Dermis blood vessel endothelial cell (primary cell): ENCODE measurements around the gene TMC1. TPM values are rescaled to one million over a fixed set of nuclear protein-coding genes. Genes with fewer than 3 reads are reported as not detected.

ENCODE experiments used
- DNase-seq: peaks from one replicate; pipeline ENCODE4 v3.0.0; 2010
- total RNA-seq: library from RNA; depleted of rRNA; stranded (reverse); fragments of >200 nt; gene quantifications from 2 replicates; pipeline ENCODE4 v1.2.3, GENCODE V29; 2014

Gene TMC1
- total RNA-seq, 1 donor from 2014 or later = 3.4 TPM

DNA sequence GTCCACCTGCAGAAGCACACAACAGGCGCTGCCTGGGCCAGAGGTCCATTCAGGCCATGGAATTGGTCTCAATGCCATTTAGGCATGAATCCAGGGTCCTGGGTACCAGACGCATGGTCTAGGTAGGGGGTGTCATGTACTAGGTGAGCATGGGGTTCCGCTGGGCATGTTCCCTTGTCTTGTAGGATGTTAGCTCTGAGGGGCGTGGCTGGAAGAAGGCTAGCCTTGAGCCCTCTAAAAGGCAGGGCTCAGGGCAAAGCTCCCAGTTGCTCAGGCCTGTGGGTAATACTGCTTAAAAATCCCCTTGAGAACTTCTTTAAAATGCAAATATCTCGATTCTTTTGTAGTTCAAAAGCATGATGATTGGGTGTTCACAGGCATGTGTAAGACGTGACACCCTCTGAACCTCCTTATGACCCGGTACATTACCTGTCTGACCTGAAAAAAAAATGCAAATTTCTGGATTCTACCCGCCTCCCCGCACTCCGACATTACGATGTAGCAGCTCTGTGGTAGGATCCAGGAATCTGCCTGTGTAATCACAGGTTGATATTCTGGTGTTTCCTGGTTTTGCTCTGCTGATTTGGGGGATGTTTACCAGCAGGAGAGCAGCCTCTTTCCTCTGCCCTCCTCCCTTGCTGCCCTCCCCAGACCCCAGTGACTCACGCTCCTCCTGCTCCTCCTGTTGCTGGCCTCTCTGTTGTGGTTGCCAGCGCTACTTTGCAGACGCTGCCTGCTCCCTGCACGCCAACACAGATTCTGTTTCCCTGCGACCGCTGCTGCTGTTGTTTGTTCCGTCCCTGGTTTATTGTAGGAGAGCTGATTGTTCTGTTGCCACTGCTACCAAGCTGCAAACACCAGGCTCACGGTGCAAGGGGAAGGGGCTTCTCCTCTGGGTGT lies 5.7 kb downstream of the TMC1 start:
- peak; percentile 98 for DNase-seq

DNA sequence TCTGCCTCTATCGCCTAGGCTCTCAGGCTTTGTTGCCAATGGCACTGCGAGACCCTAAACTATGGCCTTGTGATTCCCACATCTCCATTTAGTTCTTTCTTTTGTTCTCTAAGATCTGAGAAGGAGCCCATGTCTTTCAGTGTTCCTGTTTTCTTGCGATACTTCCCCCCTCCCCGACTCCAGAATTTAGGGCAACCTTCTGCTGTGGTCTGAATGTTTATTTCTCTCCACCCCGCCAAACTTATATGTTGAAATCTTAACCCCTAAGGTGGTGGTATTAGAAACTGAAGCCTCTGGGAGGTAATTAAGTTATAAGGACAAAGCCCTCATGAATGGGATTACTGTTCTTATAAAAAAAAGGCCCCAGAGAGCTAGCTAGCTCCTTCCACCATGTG lies 6.4 kb downstream of the TMC1 start:
- DNase-seq = no peak

DNA sequence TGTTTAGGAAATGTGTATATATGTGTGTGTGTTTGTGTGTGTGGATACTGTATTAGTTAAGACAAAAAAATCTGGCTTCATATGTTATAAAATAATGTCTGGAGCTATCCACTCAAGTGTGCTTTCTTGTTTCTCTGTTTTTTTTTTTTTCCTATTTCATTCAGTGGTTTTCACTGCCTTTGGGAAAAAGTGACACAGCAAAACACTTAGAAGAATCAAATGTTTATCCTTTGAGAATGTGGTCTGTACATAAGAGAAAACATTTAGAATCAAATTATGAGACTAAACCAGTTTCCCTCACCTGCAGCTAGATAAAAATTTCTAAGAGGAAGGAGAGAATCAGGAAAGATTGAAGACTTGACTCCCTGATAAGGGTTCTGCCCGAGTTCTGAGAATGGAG lies 8.1 kb downstream of the TMC1 start:
- DNase-seq = no peak

DNA sequence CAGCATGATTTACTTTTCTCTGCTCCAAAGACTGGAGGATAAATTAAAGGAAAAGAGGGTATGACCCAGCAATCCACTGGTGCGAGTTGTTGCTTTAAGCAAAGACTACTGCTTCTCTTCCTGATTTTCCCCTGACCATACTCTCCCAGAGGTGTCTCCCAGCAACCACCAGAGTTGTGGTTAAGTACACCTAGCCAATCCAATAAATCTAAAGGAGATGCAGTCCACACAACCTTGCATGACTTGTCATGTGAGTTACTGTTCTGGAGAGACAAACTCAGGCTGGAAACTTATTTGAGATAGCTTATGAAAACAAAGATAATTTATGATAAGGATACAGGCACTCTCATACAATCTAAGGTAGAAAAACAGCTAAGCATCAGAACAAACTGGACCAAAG lies 11.9 kb downstream of the TMC1 start:
- no peak for DNase-seq

DNA sequence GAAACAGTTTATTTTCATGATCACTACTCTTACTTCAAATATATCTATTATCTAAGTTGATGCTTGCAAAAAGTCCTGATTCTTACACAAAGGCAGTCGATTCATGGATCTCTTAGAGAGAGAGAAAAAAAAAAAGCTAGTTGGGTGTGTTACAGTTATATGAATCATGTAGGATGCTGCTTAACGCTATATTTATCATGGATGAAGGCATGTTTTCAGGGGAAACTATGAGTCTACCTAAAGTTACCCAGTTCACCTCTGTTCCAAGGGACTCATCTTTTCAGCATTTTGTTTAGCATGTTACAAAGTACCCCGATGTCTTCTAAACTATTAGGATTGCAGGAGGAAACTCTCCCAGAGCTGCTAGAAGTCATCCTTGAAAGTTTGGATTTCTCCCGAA lies 13.5 kb downstream of the TMC1 start:
- DNase-seq = no peak

DNA sequence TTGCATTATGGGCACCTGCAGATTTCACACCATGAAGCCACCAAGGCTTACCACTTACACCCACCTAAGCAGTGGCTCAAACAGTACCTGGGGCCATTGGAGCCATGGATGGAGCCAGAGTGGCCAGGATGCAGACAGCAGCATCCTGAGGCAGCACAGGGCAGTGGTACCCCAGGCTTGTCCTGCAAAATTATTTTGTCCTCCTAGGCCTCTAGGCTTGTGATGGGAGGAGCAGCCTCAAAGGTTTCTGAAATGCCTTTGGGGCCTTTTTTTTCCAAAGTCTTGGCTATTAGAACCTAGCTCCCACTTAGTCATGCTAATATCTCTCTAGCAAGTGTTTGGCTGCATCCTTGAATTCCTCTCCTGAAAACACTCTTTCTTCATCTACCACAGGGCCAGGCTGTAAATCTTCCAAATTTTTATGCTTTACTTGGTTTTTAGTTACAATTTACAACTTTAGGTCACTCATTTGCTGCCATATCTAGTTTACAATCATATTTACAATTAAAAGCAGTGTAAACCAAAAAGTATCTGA lies 15.7 kb downstream of the TMC1 start:
- DNase-seq = no peak

DNA sequence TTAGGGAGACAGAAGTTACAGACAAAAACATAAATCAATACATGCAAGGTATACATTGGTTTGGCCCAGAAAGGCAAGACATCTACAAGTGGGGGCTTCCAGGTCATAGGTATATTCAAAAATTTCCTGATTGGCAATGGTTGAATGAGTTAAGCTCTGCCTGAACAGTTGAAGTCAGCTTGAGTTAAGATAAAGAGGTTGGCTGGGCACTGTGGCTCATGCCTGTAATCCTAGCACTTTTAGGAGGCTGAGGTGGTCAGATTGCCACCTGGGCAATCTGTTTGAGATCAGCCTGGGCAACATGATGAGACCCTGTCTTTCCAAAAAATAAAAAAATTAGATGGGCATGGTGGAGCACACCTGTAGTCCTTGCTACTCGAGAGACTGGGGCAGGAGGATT lies 16.3 kb downstream of the TMC1 start:
- no peak for DNase-seq

DNA sequence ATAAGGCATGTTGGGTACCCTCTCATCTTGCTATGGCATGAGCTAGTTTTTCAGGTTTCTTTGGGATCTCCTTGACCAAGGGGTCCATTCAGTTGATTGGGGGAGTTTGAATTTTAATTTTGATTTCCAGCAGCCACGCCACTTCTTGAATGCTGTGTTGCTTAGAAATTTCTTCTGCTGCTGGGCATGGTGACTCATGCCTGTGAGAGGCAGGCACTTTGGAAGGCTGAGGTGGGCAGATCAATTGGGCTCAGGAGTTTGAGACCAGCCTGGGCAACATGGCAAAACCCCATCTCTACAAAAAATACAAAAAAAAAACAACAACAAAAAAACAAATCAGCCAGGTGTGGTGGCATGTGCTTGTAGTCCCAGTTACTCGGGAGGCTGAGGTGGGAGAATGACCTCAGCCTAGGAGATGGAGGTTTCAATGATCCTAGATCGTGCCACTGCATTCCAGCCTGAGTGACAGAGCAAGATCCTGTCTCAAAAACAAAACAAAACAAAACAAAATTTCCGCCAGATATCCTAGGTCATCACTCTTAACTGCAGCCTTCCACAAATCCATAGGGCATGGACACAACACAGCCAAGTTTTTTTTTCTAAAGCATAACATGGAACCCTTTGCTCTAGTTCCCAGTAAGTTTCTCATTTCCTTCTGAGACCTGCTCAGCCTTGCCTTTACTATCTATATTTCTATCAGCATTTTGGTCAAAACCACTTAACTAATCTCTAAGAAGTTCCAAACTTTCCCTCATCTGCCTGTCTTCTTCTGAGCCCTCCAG lies 17.7 kb downstream of the TMC1 start:
- no peak for DNase-seq

DNA sequence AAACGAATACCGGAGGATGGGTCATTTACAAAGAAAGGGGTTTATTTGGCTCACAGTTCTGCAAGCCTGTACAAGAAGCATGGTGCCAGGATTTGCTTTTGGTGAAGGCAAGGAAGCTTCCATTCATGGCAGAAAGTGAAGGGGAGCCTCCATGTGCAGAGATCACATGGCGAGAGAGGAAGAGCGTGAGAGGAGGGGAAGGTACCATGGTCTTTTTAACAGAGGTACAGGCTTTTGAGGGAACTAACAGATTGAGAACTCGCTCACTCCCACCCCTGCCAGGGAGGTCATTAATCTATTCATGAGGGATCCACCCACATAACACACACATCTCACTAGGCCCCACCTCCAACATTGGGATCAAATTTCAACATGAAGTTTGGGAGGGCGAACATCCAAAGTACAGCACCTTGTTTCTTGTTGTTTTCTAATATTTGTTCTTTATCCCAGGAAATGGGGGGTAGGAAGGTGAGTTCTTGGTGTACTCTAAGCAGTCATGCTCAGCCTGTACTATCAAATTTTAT lies 18.5 kb downstream of the TMC1 start:
- no peak for DNase-seq

DNA sequence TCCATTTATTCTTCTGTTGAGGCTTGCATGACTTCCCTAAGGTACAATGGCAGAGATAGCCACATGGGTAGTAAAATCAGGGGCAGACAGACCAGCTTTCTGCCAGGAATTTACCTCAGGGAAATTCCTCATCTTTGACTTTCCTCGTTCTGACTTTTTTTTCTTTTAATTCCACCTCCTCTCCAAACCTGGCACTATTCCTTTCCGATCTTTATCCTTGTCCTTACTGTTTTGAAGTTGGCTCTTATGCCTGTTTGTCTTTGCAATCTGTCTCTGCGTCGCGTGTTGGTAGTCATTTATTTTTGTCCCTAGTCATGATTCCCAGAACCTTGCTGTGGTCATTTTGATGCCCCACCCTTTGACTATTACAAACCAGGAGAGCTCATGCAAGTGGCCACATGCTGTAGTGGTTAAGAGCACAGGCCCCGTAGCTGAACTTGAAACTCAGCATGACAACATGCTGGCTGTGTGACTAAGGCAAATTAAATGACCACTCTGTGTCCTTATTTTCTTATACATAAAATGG lies 19.0 kb downstream of the TMC1 start:
- no peak for DNase-seq

DNA sequence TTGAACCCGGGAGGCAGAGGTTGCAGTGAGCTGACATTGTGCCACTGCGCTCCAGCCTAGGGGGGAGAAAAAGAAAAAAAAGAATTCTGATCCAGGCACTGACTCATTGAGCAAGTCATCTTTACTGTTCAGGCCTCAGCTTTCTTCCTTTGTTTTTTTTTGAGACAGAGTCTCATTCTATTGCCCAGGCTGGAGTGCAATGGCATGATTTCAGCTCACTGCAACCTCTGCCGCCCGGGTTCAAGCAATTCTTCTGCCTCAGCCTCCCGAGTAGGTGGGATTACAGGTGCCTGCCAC lies 21.1 kb downstream of the TMC1 start:
- peak; percentile 27 for DNase-seq

DNA sequence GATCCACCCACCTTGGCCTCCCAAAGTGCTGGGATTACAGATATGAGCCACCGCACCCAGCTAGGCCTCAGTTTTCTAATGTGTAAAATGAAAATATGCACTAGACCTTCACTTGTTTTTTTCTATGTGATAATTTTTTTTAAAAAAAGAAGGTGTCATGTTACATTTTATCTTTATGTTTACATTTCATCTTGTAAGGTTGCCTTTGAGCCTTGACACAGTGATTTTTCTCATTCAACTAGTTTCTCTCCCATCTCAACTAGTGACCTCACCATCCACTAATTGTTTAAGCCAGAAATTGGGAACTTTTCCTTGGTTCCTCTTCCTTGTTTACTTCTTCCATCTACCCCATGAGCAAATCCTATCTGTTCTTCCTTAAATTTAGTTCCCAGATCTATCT lies 21.5 kb downstream of the TMC1 start:
- no peak for DNase-seq

DNA sequence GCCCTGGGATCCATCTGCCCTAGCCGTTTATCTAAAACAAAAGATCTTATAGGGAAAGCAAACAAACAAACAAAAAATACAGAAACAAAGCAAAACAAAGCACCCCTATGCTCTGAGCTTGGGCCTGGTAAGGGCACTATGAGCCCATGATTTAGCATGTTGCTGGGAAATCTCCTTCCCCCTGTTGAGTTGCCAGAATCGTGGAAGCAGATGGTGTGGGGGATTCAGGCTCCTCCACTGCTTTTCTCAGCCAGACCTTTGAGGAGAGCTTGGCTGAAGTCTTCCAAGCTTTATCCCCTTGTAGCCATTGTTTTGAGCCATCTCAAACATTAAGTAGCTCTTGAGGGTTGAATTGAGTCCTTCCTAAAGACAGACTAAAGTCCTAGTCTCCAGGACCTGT lies 29.9 kb downstream of the TMC1 start:
- DNase-seq = no peak

DNA sequence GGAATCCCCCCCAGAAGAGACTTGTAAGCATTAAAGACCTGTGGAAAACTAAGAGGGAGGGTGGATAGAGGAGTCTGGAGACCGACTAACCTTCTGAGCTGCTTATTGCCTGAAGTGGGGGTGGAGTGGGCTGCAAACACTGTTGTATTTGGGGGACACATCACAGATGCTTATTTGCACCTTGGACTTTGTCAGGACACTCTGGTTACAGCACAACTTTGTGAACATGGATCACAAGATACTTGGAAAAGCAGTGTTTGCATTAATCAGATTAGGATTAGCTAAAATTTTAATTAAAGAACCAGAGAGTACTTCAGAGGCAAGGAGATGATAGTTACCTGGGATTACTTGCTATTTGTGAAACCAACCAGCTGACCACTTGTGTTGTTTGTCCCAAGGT lies 30.9 kb downstream of the TMC1 start:
- no peak for DNase-seq

DNA sequence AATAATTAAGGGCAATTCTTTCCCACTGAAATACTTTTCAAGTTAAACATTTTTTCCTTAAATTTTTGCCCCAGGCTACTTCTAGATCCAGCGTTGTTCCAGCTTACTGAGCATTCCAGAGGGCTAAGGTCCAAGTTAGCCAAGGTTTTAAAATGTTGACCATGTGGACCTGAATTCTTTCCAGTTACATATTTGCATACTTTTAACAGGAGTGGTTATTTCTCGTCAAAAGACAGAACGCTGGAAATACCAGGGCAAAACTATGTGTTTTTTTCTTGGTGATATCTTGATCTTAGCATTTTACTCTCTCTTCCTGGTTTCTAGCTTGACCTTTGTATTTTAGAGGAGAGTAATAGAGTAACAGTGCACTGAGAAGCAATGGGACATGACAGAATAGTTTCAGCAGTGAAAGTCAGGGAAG lies 32.8 kb downstream of the TMC1 start:
- DNase-seq = no peak

DNA sequence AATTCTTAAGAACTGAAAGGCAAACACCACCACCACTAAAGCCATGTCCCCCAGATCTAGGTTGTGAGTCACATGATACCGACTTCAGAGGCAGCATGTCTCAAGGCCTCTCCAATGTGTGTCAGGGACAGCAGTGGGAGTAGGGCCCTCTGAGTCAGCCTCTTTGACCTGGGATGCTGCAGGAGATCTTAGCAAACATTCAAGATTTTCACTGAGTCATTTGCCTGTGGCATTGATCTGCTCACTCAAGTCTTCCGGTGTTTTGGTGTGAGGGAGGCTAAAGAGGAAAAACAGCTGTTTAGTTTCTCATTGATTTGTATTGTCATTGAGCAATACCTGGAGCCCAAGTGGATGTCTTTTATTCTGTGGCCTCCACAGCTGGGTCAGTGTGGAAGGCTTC lies 36.1 kb downstream of the TMC1 start:
- peak; percentile 87 for DNase-seq

DNA sequence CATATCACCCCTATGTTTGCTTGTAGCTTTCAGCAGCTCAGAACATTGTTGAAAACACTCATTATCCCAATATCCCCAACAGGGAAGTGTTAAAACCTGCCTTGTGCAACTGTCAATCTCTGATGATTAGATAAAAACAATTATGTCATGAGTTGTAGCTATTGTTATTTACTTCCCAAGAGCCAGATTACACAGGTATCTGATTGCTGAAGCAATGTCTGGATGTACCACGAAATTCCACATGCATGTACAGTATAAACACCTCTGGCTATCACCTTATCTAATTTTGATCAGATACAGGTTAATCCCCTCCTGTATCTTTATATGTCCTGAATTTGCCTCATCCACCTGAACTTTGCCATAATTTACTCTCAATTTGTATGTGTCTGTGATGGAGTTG lies 38.7 kb downstream of the TMC1 start:
- DNase-seq = no peak

DNA sequence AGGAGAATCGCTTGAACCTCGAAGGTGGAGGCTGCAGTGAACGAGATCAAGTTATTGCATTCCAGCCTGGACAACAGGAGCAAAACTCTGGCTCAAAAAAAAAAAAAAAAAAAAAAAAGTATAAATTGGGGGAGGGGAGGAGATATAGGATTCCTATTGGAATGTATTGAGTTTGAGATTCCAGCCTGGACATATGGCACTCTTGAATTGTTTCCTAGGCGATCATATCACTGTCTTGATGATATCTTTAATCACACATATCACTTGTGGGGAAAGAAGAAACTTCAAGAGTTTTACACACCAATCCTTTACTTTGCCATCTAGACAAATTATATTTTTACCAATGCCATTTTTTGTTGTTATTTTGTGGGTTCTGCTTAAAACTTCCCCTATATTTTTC lies 42.4 kb downstream of the TMC1 start:
- no peak for DNase-seq

DNA sequence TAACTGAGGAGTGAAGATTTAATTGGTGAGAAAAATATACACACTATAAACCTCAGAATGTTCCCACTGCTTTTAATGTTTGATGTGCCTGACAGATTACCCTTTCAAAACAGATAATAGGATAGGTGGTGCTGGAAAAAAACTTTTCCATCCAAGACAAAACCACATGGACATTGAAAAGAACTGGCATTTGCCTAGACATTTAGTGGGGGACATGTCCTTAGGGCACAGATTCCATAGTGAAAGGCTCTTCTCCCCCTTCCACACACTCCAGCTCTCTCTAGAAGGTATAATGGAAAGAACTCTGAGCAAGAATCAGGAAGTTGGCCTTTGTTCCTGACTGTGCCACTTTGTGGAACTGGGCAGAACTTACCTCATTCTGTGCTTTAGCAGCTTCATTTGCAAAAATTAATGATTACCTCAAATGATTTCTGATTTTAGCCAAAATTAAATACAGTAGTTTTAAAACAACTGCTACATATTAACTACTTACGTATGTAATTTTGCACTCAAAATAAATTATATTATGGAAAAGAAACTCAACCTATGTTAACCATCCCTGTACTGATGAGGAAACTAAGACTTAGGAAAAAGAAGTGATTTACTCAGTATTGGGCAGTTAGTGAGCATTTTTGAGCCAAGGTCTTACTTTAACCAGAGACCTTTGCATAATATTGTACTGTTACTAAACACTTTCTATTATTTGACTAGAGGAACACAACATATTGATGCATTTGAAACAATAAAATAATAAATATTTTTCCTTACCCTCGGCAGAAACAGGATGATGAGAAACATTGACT lies 43.3 kb downstream of the TMC1 start:
- no peak for DNase-seq

DNA sequence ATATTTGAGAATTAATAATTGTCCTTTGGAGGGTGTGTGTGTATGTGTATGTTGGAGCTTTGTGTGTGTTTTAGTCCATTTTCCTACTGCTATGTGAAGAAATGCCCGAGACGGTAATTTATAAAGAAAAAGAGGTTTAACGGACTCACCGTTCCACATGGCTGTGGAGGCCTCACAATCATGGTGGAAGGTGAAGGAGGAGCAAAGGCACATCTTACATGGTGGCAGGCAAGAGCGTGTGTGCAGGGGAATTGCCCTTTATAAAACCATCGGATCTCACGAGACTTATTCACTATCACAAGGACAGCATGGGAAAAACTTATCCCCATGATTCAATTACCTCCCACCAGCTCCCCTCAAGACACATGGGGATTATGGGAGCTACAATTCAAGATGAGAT lies 44.1 kb downstream of the TMC1 start:
- DNase-seq = no peak

DNA sequence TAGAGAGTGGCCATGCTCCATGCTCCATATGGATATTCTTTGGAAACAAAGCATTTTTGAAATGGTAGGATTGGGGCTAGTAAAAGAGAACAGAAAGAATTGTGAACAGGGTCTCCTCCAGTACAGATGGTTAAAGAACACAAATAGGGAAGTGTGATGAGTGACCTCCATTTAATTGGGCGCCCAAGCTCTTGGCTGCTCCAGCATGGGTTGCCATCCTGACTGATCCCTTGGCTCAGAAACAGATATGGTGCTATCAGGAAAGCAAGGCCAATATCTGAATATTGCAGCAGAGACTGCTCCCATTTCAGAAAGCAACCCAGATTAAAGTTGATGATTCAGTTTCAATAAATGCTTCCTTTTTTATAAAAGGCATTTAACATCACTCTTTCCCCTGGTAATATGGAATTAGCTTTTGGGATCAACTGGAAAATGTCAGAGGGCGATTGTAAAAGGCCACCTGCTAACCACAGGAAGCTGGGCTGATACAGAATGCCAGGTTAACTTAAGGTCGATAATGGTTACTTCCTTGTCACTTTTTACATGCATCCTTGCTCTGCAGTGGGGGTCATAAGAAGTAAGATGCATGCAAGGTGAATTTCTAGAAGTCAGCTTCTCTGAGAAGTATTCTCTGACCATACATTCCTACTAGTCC lies 52.9 kb downstream of the TMC1 start:
- no peak for DNase-seq

DNA sequence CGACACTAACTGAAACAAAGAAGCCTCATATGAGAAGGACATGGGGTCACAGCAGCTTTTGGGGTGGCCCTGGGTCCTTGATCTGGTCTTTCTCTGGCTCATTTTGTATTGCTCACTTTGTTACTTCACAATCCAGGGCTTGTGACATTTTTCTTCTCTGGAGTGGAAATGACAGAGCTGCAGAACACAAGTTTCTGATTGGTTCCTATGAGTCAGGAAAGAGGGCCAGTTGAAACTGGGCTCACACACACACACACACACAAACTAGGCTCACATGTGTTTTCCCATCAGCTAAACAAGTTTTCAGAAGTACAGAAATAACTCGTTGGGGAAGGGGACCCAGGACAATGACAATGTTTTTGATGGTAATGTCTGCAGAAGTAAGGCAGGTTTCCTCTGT lies 54.3 kb downstream of the TMC1 start:
- no peak for DNase-seq
